GM18511 (cell line): ENCODE results near the gene ZNF611.
"Not testable (repeated sequence)": the region's sequence is repeated elsewhere in the genome, so short reads cannot be mapped to it uniquely, and the experiment has no call there.

ENCODE experiments used
- ATAC-seq: cut with Tn5 transposase; IDR thresholded peaks from one replicate; pipeline ENCODE4 v1.9.1; 2021; ENCODE audit warnings: mild to moderate bottlenecking, moderate library complexity; ENCODE audit not compliant: unreplicated experiment

Gene ZNF611

GRCh38 chr19:52734893-52735661 lies at the start of gene ZNF611:
TSS of gene ZNF611 (minus strand) at chr19:52735044. CDS start at chr19:52715894, 19,150 bp downstream.
- peak; percentile 96 for ATAC-seq

- ATAC-seq, result not testable (repeated sequence)
Measured at GRCh38 chr19:52782864-52783263, 48.0 kb upstream of the ZNF611 start.

GRCh38 chr19:52778811-52779210 lies 44.0 kb upstream of the ZNF611 start:
- no peak for ATAC-seq

GRCh38 chr19:52756447-52756846 lies 21.6 kb upstream of the ZNF611 start:
- ATAC-seq, result not testable (repeated sequence)

GRCh38 chr19:52749780-52750179 lies 14.9 kb upstream of the ZNF611 start:
- no peak for ATAC-seq

GRCh38 chr19:52748336-52748950 lies 13.6 kb upstream of the ZNF611 start:
- ATAC-seq, result no peak

- ATAC-seq, result not testable (repeated sequence)
Measured at GRCh38 chr19:52745919-52746318, 11.1 kb upstream of the ZNF611 start.

GRCh38 chr19:52743091-52743490 lies 8.2 kb upstream of the ZNF611 start:
- ATAC-seq, result no peak

GRCh38 chr19:52742516-52742915 lies 7.7 kb upstream of the ZNF611 start:
- no peak for ATAC-seq

GRCh38 chr19:52741951-52742485 lies 7.2 kb upstream of the ZNF611 start:
- ATAC-seq, result no peak

- ATAC-seq, result not testable (repeated sequence)
Measured at GRCh38 chr19:52741371-52741770, 6.5 kb upstream of the ZNF611 start.

GRCh38 chr19:52739576-52739975 lies 4.7 kb upstream of the ZNF611 start:
- no peak for ATAC-seq

- no peak for ATAC-seq
Measured at GRCh38 chr19:52735734-52736133, 890 bp upstream of the ZNF611 start.

- ATAC-seq, result peak; percentile 43
Measured at GRCh38 chr19:52734331-52734892, 432 bp downstream of the ZNF611 start.

- not testable (repeated sequence) for ATAC-seq
Measured at GRCh38 chr19:52726051-52726450, 8.8 kb downstream of the ZNF611 start.

- no peak for ATAC-seq
Measured at GRCh38 chr19:52725528-52725961, 9.3 kb downstream of the ZNF611 start.

- ATAC-seq, result no peak
Measured at GRCh38 chr19:52724701-52725514, 9.9 kb downstream of the ZNF611 start.

- not testable (repeated sequence) for ATAC-seq
Measured at GRCh38 chr19:52723907-52724598, 10.8 kb downstream of the ZNF611 start.

GRCh38 chr19:52722062-52723003 lies 12.5 kb downstream of the ZNF611 start:
- no peak for ATAC-seq
